SU-DHL-6 (cell line): ENCODE data around the gene RNF121.

Experiments
- H2AFZ ChIP-seq: fragments of 200-600 bp; sonication (generic); 2 replicates; pipeline ENCODE4 v1.6.1; 2014; ENCODE audit warnings: low read depth, mild to moderate bottlenecking, moderate library complexity, mixed read lengths, antibody characterized with exemption, low read length; ENCODE audit not compliant: severe bottlenecking
- H3F3A ChIP-seq: fragments of 200-600 bp; shearing (Covaris generic); 2 replicates; pipeline ENCODE4 v1.6.0; 2016; ENCODE audit warnings: antibody characterized with exemption, mild to moderate bottlenecking; ENCODE audit not compliant: insufficient read depth
- H3K27ac ChIP-seq: fragments of 200-600 bp; sonication (generic); 2 replicates; pipeline ENCODE4 v1.5.1; 2016; ENCODE audit warnings: low read depth, mild to moderate bottlenecking, low read length, moderate library complexity, mixed read lengths
- H3K27me3 ChIP-seq: fragments of 200-600 bp; sonication (generic), shearing (Covaris generic); 2 replicates; pipeline ENCODE4 v1.6.0; 2014; ENCODE audit warnings: mild to moderate bottlenecking, low read length
- H3K36me3 ChIP-seq: fragments of 200-600 bp; sonication (generic); 2 replicates; pipeline ENCODE4 v1.6.1; 2014; ENCODE audit warnings: mild to moderate bottlenecking, low read length, mixed read lengths
- H3K4me2 ChIP-seq: fragments of 300-600, 200-600 bp; shearing (Covaris generic), sonication (generic); 2 replicates; pipeline ENCODE4 v1.6.0; 2014; ENCODE audit warnings: low read length, low read depth, mild to moderate bottlenecking; ENCODE audit not compliant: poor library complexity, severe bottlenecking
- H3K4me3 ChIP-seq: fragments of 200-600 bp; sonication (generic); 2 replicates; pipeline ENCODE4 v1.5.1; 2014; ENCODE audit warnings: antibody characterized with exemption, low read length, mild to moderate bottlenecking, mixed read lengths; ENCODE audit not compliant: insufficient read depth, poor library complexity, severe bottlenecking
- H3K79me2 ChIP-seq: fragments of 200-600 bp; sonication (generic); 2 replicates; pipeline ENCODE4 v1.6.1; 2014; ENCODE audit warnings: mild to moderate bottlenecking, low read length, moderate library complexity; ENCODE audit not compliant: insufficient read depth
- H3K9ac ChIP-seq: fragments of 200-600 bp; sonication (generic); 2 replicates; pipeline ENCODE4 v1.7.0; 2014; ENCODE audit warnings: mild to moderate bottlenecking, low read length
- H3K9me2 ChIP-seq: fragments of 200-600 bp; sonication (generic); replicated peaks from 2 replicates; pipeline ENCODE4 v1.6.1; 2014; ENCODE audit warnings: low read length; ENCODE audit not compliant: insufficient read depth
- H3K9me3 ChIP-seq: fragments of 200-600 bp; sonication (generic); 2 replicates; pipeline ENCODE4 v1.6.1; 2014; ENCODE audit warnings: low read length, mixed read lengths; ENCODE audit not compliant: insufficient read depth
- H4K20me1 ChIP-seq: fragments of 200-600 bp; sonication (generic); 2 replicates; pipeline ENCODE4 v1.6.1; 2014; ENCODE audit warnings: low read depth, mild to moderate bottlenecking, antibody characterized with exemption, low read length, moderate library complexity, mixed read lengths
- EZH2phosphoT487 ChIP-seq: fragments of 200-600 bp; sonication (generic), shearing (Covaris generic); conservative IDR thresholded peaks from 2 replicates; pipeline ENCODE4 v1.6.1; 2018; ENCODE audit warnings: mild to moderate bottlenecking, antibody characterized with exemption, low read length, moderate library complexity, mixed read lengths
- TF ChIP-seq, protein P1 (sequence below): fragments of 200-600 bp; sonication (generic); IDR thresholded peaks from one replicate; pipeline ENCODE4 v1.5.1; 2017; ENCODE audit warnings: antibody characterized with exemption, mild to moderate bottlenecking, low read length, moderate library complexity; ENCODE audit not compliant: insufficient read depth, poor library complexity, severe bottlenecking

Gene RNF121

DNA sequence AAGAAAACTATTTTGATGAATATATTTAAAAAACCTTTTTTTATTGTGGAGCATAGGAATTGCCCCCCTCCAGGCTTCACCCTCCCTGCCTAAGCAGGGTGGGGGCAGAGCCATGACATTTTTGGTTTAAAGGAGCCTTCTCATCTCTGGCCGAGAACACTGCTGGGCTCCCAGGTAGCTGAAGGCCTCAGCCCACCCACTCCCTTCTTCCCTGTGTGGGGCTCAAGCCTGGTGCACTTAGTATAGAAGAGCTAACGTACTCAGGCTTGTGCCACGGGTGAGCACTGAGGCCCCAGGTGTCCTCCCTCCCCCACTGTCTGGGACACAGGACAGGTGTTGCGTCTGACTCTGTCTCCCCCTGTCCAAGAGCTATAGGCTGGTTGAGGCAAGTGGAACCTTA lies 67.7 kb downstream of the RNF121 start:
- H3F3A ChIP-seq = peaks cover 10% of the 10 kb centered on the region
- no peak overlapping the region for H3K9ac ChIP-seq
- no peak overlapping the region for H2AFZ ChIP-seq
- H3K9me2 ChIP-seq = no peaks in the 10 kb centered on the region
- no peaks in the 10 kb centered on the region for H3K9me3 ChIP-seq
- TF ChIP-seq EZH2phosphoT487 = no peak
- TF ChIP-seq, protein P1, sequence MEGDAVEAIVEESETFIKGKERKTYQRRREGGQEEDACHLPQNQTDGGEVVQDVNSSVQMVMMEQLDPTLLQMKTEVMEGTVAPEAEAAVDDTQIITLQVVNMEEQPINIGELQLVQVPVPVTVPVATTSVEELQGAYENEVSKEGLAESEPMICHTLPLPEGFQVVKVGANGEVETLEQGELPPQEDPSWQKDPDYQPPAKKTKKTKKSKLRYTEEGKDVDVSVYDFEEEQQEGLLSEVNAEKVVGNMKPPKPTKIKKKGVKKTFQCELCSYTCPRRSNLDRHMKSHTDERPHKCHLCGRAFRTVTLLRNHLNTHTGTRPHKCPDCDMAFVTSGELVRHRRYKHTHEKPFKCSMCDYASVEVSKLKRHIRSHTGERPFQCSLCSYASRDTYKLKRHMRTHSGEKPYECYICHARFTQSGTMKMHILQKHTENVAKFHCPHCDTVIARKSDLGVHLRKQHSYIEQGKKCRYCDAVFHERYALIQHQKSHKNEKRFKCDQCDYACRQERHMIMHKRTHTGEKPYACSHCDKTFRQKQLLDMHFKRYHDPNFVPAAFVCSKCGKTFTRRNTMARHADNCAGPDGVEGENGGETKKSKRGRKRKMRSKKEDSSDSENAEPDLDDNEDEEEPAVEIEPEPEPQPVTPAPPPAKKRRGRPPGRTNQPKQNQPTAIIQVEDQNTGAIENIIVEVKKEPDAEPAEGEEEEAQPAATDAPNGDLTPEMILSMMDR = no peak
- no peak overlapping the region for H3K27ac ChIP-seq
- H3K36me3 ChIP-seq = no peaks in the 10 kb centered on the region
- no peaks in the 10 kb centered on the region for H4K20me1 ChIP-seq
- H3K4me3 ChIP-seq = no peak overlapping the region
- no peak overlapping the region for H3K4me2 ChIP-seq
- no peaks in the 10 kb centered on the region for H3K27me3 ChIP-seq
- H3K79me2 ChIP-seq = no peaks in the 10 kb centered on the region

DNA sequence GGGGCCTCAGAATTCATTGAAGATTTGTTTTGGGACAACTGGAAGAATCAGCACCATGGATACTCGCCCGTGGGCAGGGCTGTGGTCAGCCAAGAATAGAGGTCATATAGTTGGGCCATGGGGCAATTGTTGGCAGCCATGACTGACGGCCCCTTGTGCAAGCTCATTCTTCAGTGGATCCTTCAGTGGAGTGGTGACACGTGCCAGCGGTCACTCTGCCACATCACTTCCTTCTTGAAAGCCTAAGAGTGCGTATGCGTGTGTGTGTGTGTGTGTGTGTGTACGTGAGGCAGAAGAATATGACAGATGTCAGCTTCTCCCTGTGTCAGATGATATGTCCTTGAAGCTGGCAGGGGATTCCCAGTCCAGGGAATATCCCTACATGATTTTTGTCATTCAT lies 68.1 kb downstream of the RNF121 start:
- no peaks in the 10 kb centered on the region for H3K9me2 ChIP-seq
- no peak overlapping the region for H3K27ac ChIP-seq
- H3K9ac ChIP-seq = no peak overlapping the region
- no peak overlapping the region for H2AFZ ChIP-seq
- no peaks in the 10 kb centered on the region for H3K79me2 ChIP-seq
- no peak for TF ChIP-seq EZH2phosphoT487
- TF ChIP-seq, protein P1 = no peak
- peaks cover 9% of the 10 kb centered on the region; the same call in 1 of the 2 replicates for H3F3A ChIP-seq
- H3K9me3 ChIP-seq = no peaks in the 10 kb centered on the region
- no peak overlapping the region for H3K4me2 ChIP-seq
- no peaks in the 10 kb centered on the region for H4K20me1 ChIP-seq
- H3K27me3 ChIP-seq = no peaks in the 10 kb centered on the region
- no peak overlapping the region for H3K4me3 ChIP-seq
- H3K36me3 ChIP-seq = no peaks in the 10 kb centered on the region

DNA sequence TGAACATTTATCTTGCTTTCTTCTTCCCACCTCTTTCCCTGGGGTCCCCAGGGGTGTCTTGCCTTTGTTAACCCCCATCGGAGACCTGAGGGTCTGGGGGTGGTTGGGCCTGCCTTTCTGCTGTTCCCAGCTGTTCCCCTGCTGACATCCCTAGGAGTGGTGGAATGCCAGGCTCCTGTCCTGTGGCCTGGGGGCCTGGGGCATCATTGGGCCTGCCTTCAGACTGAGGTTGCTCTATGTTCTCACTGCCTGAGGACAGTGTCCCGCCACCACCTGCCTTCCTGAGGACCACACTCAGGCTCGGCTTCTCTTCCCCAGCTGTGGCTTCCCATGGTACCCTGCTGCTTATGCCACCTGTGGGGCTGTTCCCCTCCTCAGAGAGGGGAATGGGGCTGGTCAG lies 68.7 kb downstream of the RNF121 start:
- Histone ChIP-seq H2AFZ (no peak overlapping the region), H3K4me3 (no peak overlapping the region), H3K36me3 (no peaks in the 10 kb centered on the region), H3K9me3 (no peaks in the 10 kb centered on the region), H4K20me1 (no peaks in the 10 kb centered on the region), H3K9ac (no peak overlapping the region), H3K79me2 (no peaks in the 10 kb centered on the region), H3K27me3 (no peaks in the 10 kb centered on the region), H3F3A (peaks cover 9% of the 10 kb centered on the region; the same call in 1 of the 2 replicates), H3K27ac (no peak overlapping the region), H3K4me2 (no peak overlapping the region), H3K9me2 (no peaks in the 10 kb centered on the region)
- TF ChIP-seq, protein P1 = no peak
- TF ChIP-seq EZH2phosphoT487 = no peak
